ENCODE results near the gene PPFIA2.

- TF ChIP-seq, protein P1, sequence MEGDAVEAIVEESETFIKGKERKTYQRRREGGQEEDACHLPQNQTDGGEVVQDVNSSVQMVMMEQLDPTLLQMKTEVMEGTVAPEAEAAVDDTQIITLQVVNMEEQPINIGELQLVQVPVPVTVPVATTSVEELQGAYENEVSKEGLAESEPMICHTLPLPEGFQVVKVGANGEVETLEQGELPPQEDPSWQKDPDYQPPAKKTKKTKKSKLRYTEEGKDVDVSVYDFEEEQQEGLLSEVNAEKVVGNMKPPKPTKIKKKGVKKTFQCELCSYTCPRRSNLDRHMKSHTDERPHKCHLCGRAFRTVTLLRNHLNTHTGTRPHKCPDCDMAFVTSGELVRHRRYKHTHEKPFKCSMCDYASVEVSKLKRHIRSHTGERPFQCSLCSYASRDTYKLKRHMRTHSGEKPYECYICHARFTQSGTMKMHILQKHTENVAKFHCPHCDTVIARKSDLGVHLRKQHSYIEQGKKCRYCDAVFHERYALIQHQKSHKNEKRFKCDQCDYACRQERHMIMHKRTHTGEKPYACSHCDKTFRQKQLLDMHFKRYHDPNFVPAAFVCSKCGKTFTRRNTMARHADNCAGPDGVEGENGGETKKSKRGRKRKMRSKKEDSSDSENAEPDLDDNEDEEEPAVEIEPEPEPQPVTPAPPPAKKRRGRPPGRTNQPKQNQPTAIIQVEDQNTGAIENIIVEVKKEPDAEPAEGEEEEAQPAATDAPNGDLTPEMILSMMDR (IDR thresholded peaks at IDR 0.05), result no peak
- no peak for TF ChIP-seq POLR2A (IDR thresholded peaks at IDR 0.05; ENCODE audit: low read depth)
Measured at GRCh38 chr12:81758421-81759189, 545 bp downstream of the PPFIA2 start.

Data from esophagus muscularis mucosa (tissue), 3 donors.